Stimulated activated CD4-positive, alpha-beta T cell treated with anti-CD3 and anti-CD28 coated beads, Interleukin-15, amount 100 ng/mL, for 48 hours (primary cell): ENCODE measurements around the gene HAPSTR1.
A peak's percentile ranks its signal among the peaks of the same experiment; 100 is the strongest.

Experiments
- DNase-seq, 2 donors: peaks; one replicate each; pipeline ENCODE4 v3.0.0-alpha.2; 2020; ENCODE audit warnings: low read depth in 2 of 2

The HAPSTR1 gene

GRCh38 chr16:9123401-9123800 lies 32.0 kb downstream of the HAPSTR1 start:
- DNase-seq = no peak

GRCh38 chr16:9123871-9124270 lies 32.4 kb downstream of the HAPSTR1 start:
- no peak for DNase-seq

GRCh38 chr16:9124444-9124843 lies 33.0 kb downstream of the HAPSTR1 start:
- no peak for DNase-seq

- no peak for DNase-seq
Observed at GRCh38 chr16:9124908-9125584, 33.6 kb downstream of the HAPSTR1 start.

GRCh38 chr16:9125658-9126505 lies 34.4 kb downstream of the HAPSTR1 start:
- DNase-seq = no peak

- no peak for DNase-seq
Observed at GRCh38 chr16:9126609-9127008, 35.2 kb downstream of the HAPSTR1 start.

- no peak for DNase-seq
Observed at GRCh38 chr16:9128346-9129342, 37.2 kb downstream of the HAPSTR1 start.

GRCh38 chr16:9134306-9134705 lies 42.9 kb downstream of the HAPSTR1 start:
- no peak for DNase-seq

- peak in 1 of 2 donors; percentile 58 for DNase-seq
Observed at GRCh38 chr16:9134739-9135138, 43.3 kb downstream of the HAPSTR1 start.

GRCh38 chr16:9135797-9136196 lies 44.4 kb downstream of the HAPSTR1 start:
- no peak for DNase-seq

GRCh38 chr16:9136596-9136995 lies 45.2 kb downstream of the HAPSTR1 start:
- no peak for DNase-seq

GRCh38 chr16:9138021-9138680 lies 46.7 kb downstream of the HAPSTR1 start:
- no peak for DNase-seq

- peak; percentile 43 to 64 for DNase-seq
Observed at GRCh38 chr16:9138731-9139501, 47.5 kb downstream of the HAPSTR1 start.

- no peak for DNase-seq
Observed at GRCh38 chr16:9139965-9140364, 48.5 kb downstream of the HAPSTR1 start.
